CD4-positive, alpha-beta T cell (primary cell): ENCODE results near the gene NDUFAF2. TPM values are rescaled to one million over a fixed set of nuclear protein-coding genes. Genes with fewer than 3 reads are reported as not detected.
"Not testable (repeated sequence)": the region's sequence is repeated elsewhere in the genome, so short reads cannot be mapped to it uniquely, and the experiment has no call there.

Source experiments
- ATAC-seq: fragments of 200-7000 bp; cut with Tn5 transposase; one replicate; pipeline ENCODE4 v1.10.0; 2022; ENCODE audit warnings: mild to moderate bottlenecking; ENCODE audit not compliant: poor library complexity
- CTCF ChIA-PET: fragments of 350-600 bp; sonication (Branson Sonifier 250); formaldehyde crosslinking; loops from one replicate; lab custom pipeline; 2021; ENCODE audit warnings: antibody characterized with exemption, inconsistent platforms; lab: Charles Lee
- POLR2A ChIA-PET: fragments of 350-600 bp; sonication (Branson Sonifier 250); formaldehyde crosslinking; loops from one replicate; lab custom pipeline; 2021; ENCODE audit warnings: antibody characterized with exemption, inconsistent platforms; lab: Charles Lee
- DNase-seq, 14 experiments: peaks; one replicate each; pipeline ENCODE4 v3.0.0-alpha.2; 2013 to 2020; ENCODE audit warnings: mixed read lengths in 2 of 14
- H3K27ac ChIP-seq, 2 donors: one replicate each; pipeline versions ENCODE4 v1.5.1 to v1.7.0; 2013; ENCODE audit warnings: low read length in 2 of 2, low read depth in 1 of 2, mild to moderate bottlenecking in 1 of 2
- H3K27me3 ChIP-seq, 2 experiments: 1 replicate in 1 of 2; 2 replicates in 1 of 2; pipeline versions ENCODE4 v1.6.1 to v1.7.0; 2013; ENCODE audit warnings: low read length in 2 of 2, control low read depth in 1 of 2, mild to moderate bottlenecking in 1 of 2, moderate library complexity in 1 of 2; ENCODE audit not compliant: insufficient read depth in 2 of 2, control insufficient read depth in 1 of 2
- H3K36me3 ChIP-seq: one replicate; pipeline ENCODE4 v1.6.1; 2013; ENCODE audit warnings: low read length, control low read depth; ENCODE audit not compliant: insufficient read depth
- H3K4me1 ChIP-seq: one replicate; pipeline ENCODE4 v1.6.1; 2013; ENCODE audit warnings: low read length, control low read depth; ENCODE audit not compliant: insufficient read depth
- H3K4me3 ChIP-seq: one replicate; pipeline ENCODE4 v1.5.1; 2013; ENCODE audit warnings: mild to moderate bottlenecking, low read length, moderate library complexity
- H3K9me3 ChIP-seq, 2 experiments: 1 replicate in 1 of 2; 2 replicates in 1 of 2; pipeline versions ENCODE4 v1.6.1 to v1.7.0; 2013; ENCODE audit warnings: low read length in 2 of 2, mild to moderate bottlenecking in 2 of 2, control low read depth in 1 of 2, moderate library complexity in 1 of 2; ENCODE audit not compliant: control insufficient read depth in 1 of 2, insufficient read depth in 1 of 2
- H3K27ac Mint-ChIP-seq: one replicate; pipeline ENCODE4 v1.8.0; 2020; ENCODE audit warnings: mixed read lengths
- H3K27me3 Mint-ChIP-seq: one replicate; pipeline ENCODE4 v1.8.0; 2021; ENCODE audit warnings: mixed read lengths
- H3K36me3 Mint-ChIP-seq: one replicate; pipeline ENCODE4 v1.8.0; 2021; ENCODE audit warnings: low read depth, mixed read lengths
- H3K4me1 Mint-ChIP-seq: one replicate; pipeline ENCODE4 v1.8.0; 2021; ENCODE audit warnings: low read depth, mixed read lengths
- H3K4me3 Mint-ChIP-seq: one replicate; pipeline ENCODE4 v1.8.0; 2020; ENCODE audit warnings: mild to moderate bottlenecking, mixed read lengths
- H3K9me3 Mint-ChIP-seq: one replicate; pipeline ENCODE4 v1.8.0; 2020; ENCODE audit warnings: mixed read lengths
- intact Hi-C, 2 experiments: fragments of 100-400 bp; cut with DNase I in 1 of 2; cut with micrococcal nuclease in 1 of 2; formaldehyde crosslinking; loops; one replicate each; pipeline versions ENCODE4 v1.15.1 to v1.9.0; 2023 to 2025; cut with DNase I, micrococcal nuclease
- total RNA-seq, 174 experiments: library from RNA in 2 of 174; stranded (reverse) in 2 of 174; gene quantifications; one replicate each; pipeline ENCODE4 v1.2.3 and lab custom pipeline; 2021 to 2026
- TF ChIP-seq, protein P1 (sequence below): fragments of 200-600 bp; IDR thresholded peaks from one replicate; pipeline ENCODE4 v1.8.0; 2022; ENCODE audit warnings: antibody characterized with exemption, mild to moderate bottlenecking

Gene NDUFAF2
- total RNA-seq, 2 experiments from 2014 or later, result 8.1 to 8.8 TPM

DNA sequence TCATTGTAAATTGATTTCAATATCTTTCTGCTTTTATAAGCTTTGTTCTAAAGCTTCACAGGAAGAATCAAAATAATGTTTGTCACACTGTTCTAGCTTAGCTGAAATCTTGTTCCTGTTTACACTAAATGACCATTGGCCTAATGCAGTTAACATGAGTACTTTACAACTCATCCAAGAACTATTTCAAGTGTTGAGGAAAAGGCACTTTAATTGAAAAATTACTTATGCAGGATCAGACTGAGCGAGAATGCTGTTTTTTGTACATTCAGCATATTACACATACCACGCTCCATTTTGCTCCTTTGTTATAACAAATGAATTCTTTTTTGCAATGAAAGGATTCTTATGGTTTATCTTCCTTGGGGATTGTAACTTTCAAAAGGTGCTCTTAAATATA lies 239.7 kb downstream of the NDUFAF2 start:
- H3K27ac Mint-ChIP-seq, result no peak overlapping the region
- Histone ChIP-seq H3K36me3 (no peaks in the 10 kb centered on the region), H3K4me3 (no peak overlapping the region), H3K27ac (no peak overlapping the region), H3K4me1 (no peaks in the 10 kb centered on the region), H3K27me3 (no peaks in the 10 kb centered on the region), H3K9me3 (no peaks in the 10 kb centered on the region)
- POLR2A ChIA-PET, result no interaction called here
- H3K4me3 Mint-ChIP-seq, result no peak overlapping the region
- DNase-seq, result no peak
- intact Hi-C loops, result no loop called here
- CTCF ChIA-PET, result no interaction called here
- peaks cover 7% of the 10 kb centered on the region for H3K27me3 Mint-ChIP-seq
- TF ChIP-seq, protein P1, sequence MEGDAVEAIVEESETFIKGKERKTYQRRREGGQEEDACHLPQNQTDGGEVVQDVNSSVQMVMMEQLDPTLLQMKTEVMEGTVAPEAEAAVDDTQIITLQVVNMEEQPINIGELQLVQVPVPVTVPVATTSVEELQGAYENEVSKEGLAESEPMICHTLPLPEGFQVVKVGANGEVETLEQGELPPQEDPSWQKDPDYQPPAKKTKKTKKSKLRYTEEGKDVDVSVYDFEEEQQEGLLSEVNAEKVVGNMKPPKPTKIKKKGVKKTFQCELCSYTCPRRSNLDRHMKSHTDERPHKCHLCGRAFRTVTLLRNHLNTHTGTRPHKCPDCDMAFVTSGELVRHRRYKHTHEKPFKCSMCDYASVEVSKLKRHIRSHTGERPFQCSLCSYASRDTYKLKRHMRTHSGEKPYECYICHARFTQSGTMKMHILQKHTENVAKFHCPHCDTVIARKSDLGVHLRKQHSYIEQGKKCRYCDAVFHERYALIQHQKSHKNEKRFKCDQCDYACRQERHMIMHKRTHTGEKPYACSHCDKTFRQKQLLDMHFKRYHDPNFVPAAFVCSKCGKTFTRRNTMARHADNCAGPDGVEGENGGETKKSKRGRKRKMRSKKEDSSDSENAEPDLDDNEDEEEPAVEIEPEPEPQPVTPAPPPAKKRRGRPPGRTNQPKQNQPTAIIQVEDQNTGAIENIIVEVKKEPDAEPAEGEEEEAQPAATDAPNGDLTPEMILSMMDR, result no peak
- H3K4me1 Mint-ChIP-seq, result peaks cover 7% of the 10 kb centered on the region
- no peaks in the 10 kb centered on the region for H3K9me3 Mint-ChIP-seq
- H3K36me3 Mint-ChIP-seq, result no peaks in the 10 kb centered on the region
- no peak for ATAC-seq

DNA sequence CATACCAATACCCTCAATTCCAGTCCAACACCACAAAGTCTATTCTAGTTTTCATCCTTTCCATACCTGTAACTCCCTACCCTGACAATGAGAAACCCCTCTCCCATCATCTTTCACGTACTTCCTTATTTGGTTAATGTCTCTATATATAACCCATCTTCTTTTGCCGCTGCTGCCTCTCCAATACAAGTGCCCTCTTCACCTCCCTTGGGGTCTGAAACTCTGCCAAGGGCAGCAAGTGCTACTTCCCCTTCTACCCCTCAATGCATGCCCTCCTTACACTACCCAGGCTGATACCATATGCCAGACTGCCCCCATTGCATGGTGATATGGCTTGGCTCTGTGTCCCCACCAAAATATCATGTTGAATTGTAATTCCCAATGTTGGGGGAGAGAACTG lies 241.6 kb downstream of the NDUFAF2 start:
- Histone ChIP-seq H3K4me3 (no peak overlapping the region), H3K27ac (no peak overlapping the region), H3K27me3 (no peaks in the 10 kb centered on the region), H3K4me1 (no peaks in the 10 kb centered on the region), H3K9me3 (no peaks in the 10 kb centered on the region), H3K36me3 (no peaks in the 10 kb centered on the region)
- H3K4me3 Mint-ChIP-seq, result no peak overlapping the region
- intact Hi-C loops, result no loop called here
- H3K9me3 Mint-ChIP-seq, result no peaks in the 10 kb centered on the region
- peaks cover 14% of the 10 kb centered on the region for H3K27me3 Mint-ChIP-seq
- H3K27ac Mint-ChIP-seq, result no peak overlapping the region
- no peak for DNase-seq
- H3K4me1 Mint-ChIP-seq, result peaks cover 7% of the 10 kb centered on the region
- ChIA-PET CTCF (no interaction called here), POLR2A (no interaction called here)
- TF ChIP-seq, protein P1, result no peak
- no peaks in the 10 kb centered on the region for H3K36me3 Mint-ChIP-seq
- ATAC-seq, result no peak

DNA sequence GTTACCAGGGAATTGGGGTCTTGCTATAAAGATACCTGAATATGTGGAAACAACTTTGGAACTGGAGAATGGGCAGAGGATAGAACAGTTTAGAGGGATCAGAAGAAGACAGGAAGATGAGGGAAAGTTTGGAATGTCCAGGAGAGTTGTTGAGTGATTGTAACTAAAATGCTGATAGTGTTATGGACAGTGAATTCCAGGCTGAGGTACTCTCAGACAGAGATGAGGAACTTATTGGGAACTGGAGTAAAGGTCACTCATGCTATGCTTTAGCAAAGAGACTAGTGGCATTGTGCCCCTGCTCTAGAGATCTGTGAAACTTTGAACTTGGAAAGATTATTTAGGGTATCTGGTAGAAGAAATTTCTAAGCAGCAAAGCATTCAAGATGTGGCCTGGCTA lies 242.3 kb downstream of the NDUFAF2 start:
- CTCF ChIA-PET, H3K4me3 Mint-ChIP-seq, H3K27me3 ChIP-seq, H3K4me1 ChIP-seq, H3K27ac Mint-ChIP-seq, H3K36me3 ChIP-seq, H3K4me3 ChIP-seq, H3K27ac ChIP-seq, POLR2A ChIA-PET, DNase-seq, H3K9me3 Mint-ChIP-seq, H3K36me3 Mint-ChIP-seq, H3K4me1 Mint-ChIP-seq, H3K9me3 ChIP-seq, intact Hi-C loops, ATAC-seq: not testable (repeated sequence)
- H3K27me3 Mint-ChIP-seq, result peaks cover 19% of the 10 kb centered on the region

DNA sequence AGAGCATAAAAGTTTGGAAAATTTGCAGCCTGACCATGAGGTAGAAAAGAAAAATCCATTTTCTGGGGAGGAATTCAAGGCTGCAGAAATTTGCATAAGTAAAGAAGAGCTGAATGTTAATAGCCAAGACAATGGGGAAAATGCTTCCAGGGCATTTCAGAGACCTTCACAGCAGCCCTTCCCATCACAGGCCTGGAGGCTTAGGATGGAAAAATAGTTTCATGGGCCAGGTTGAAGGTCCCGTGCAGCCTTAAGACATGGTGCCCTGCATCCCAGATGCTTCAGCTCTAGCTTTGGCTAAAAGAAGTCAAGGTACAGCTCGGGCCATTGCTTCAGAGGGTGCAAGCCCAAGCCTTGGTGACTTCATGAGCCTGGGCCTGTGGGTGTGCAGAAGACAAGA lies 242.8 kb downstream of the NDUFAF2 start:
- intact Hi-C loops, H3K36me3 ChIP-seq, H3K4me3 ChIP-seq, DNase-seq, H3K27me3 ChIP-seq, H3K36me3 Mint-ChIP-seq, H3K4me1 ChIP-seq, CTCF ChIA-PET, H3K27ac ChIP-seq, H3K4me3 Mint-ChIP-seq, ATAC-seq, H3K9me3 ChIP-seq, H3K4me1 Mint-ChIP-seq, H3K27ac Mint-ChIP-seq, H3K9me3 Mint-ChIP-seq, POLR2A ChIA-PET: not testable (repeated sequence)
- peaks cover 19% of the 10 kb centered on the region for H3K27me3 Mint-ChIP-seq
